DND-41 (cell line): ENCODE data around the gene EPDR1.
"Not testable (repeated sequence)": the region's sequence is repeated elsewhere in the genome, so short reads cannot be mapped to it uniquely, and the experiment has no call there.

Source experiments
- ATAC-seq: fragments of 200-7000 bp; cut with Tn5 transposase; 3 replicates; pipeline ENCODE4 v1.9.1; 2021; ENCODE audit warnings: low read depth; ENCODE audit not compliant: insufficient read depth
- DNase-seq: peaks from one replicate; pipeline ENCODE4 v3.0.0-alpha.2; 2020
- H2AFZ ChIP-seq: 2 replicates; pipeline ENCODE4 v1.6.0; 2012; ENCODE audit warnings: low read depth, low read length
- H3K27ac ChIP-seq: 2 replicates; pipeline ENCODE4 v1.5.1; 2012; ENCODE audit warnings: low read length, inconsistent platforms
- H3K27me3 ChIP-seq: fragments of 200-600 bp; sonication (generic); 2 replicates; pipeline ENCODE4 v1.6.0; 2012; ENCODE audit warnings: low read length, mild to moderate bottlenecking, inconsistent platforms; ENCODE audit not compliant: insufficient read depth, poor library complexity
- H3K36me3 ChIP-seq: 2 replicates; pipeline ENCODE4 v1.5.1; 2012; ENCODE audit warnings: low read length, inconsistent platforms; ENCODE audit not compliant: insufficient read depth
- H3K4me1 ChIP-seq: 2 replicates; pipeline ENCODE4 v1.5.1; 2012; ENCODE audit warnings: mild to moderate bottlenecking, low read length; ENCODE audit not compliant: insufficient read depth
- H3K4me2 ChIP-seq: 2 replicates; pipeline ENCODE4 v1.6.0; 2012; ENCODE audit warnings: mild to moderate bottlenecking, moderate library complexity, low read length, inconsistent platforms; ENCODE audit not compliant: insufficient read depth
- H3K4me3 ChIP-seq, 2 experiments: fragments of 200-600 bp in 1 of 2; shearing (Covaris generic) in 1 of 2; 2 replicates each; pipeline ENCODE4 v1.5.1; 2012 to 2016; ENCODE audit warnings: inconsistent platforms in 2 of 2, low read length in 2 of 2, mild to moderate bottlenecking in 2 of 2, low read depth in 1 of 2, moderate library complexity in 1 of 2
- H3K79me2 ChIP-seq: 2 replicates; pipeline ENCODE4 v1.6.0; 2012; ENCODE audit warnings: low read length, inconsistent platforms; ENCODE audit not compliant: insufficient read depth
- H3K9ac ChIP-seq: 2 replicates; pipeline ENCODE4 v1.6.0; 2012; ENCODE audit warnings: low read depth, mild to moderate bottlenecking, inconsistent platforms, low read length, moderate library complexity
- H3K9me3 ChIP-seq: 2 replicates; pipeline ENCODE4 v1.5.1; 2012; ENCODE audit warnings: low read length, moderate library complexity, mild to moderate bottlenecking, inconsistent platforms; ENCODE audit not compliant: insufficient read depth, severe bottlenecking
- H4K20me1 ChIP-seq: 2 replicates; pipeline ENCODE4 v1.6.0; 2012; ENCODE audit warnings: low read length; ENCODE audit not compliant: insufficient read depth
- EZH2 ChIP-seq: IDR thresholded peaks from 3 replicates; pipeline ENCODE4 v1.6.1; 2012; ENCODE audit warnings: borderline replicate concordance, low read depth, mild to moderate bottlenecking, moderate library complexity, low read length, inconsistent platforms; ENCODE audit not compliant: severe bottlenecking
- TF ChIP-seq, protein P1 (sequence below): IDR thresholded peaks from 2 replicates; pipeline ENCODE4 v1.5.1; 2012; ENCODE audit warnings: borderline replicate concordance, low read length, moderate library complexity, mild to moderate bottlenecking; ENCODE audit not compliant: poor library complexity, severe bottlenecking; ENCODE audit errors: extremely low read depth

The EPDR1 gene

DNA sequence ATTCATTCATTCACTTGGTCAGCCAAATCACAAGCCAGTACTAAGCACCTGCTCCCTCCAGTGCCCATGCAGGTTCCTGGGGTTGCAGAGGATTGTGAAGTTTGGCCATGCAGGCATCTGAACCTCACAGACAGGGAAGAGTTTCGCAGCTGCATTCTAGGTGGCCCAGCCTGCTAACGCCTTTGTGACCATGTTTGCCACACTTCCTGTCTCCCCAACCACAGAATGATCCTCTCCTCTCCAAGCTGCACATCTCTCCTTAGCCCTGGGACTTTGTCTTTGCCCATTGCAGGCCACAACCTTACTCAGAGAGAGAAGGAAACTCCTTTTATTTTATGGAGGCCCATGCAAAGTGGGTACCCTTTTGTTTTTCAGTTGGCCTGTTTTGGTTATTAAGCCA is 31.8 kb downstream of the EPDR1 start:
- H3K9me3 ChIP-seq, result no peaks in the 10 kb centered on the region
- H4K20me1 ChIP-seq, result peaks cover 8% of the 10 kb centered on the region
- no peak overlapping the region for H3K4me3 ChIP-seq
- H3K27me3 ChIP-seq, result no peaks in the 10 kb centered on the region
- ATAC-seq (peak; percentile 89), DNase-seq (peak; percentile 52)
- TF ChIP-seq EZH2, result no peak
- TF ChIP-seq, protein P1, sequence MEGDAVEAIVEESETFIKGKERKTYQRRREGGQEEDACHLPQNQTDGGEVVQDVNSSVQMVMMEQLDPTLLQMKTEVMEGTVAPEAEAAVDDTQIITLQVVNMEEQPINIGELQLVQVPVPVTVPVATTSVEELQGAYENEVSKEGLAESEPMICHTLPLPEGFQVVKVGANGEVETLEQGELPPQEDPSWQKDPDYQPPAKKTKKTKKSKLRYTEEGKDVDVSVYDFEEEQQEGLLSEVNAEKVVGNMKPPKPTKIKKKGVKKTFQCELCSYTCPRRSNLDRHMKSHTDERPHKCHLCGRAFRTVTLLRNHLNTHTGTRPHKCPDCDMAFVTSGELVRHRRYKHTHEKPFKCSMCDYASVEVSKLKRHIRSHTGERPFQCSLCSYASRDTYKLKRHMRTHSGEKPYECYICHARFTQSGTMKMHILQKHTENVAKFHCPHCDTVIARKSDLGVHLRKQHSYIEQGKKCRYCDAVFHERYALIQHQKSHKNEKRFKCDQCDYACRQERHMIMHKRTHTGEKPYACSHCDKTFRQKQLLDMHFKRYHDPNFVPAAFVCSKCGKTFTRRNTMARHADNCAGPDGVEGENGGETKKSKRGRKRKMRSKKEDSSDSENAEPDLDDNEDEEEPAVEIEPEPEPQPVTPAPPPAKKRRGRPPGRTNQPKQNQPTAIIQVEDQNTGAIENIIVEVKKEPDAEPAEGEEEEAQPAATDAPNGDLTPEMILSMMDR, result no peak
- H3K36me3 ChIP-seq, result peaks cover 21% of the 10 kb centered on the region
- H2AFZ ChIP-seq, result no peak overlapping the region
- H3K4me2 ChIP-seq, result no peak overlapping the region
- H3K79me2 ChIP-seq, result peaks cover 6% of the 10 kb centered on the region
- H3K27ac ChIP-seq, result peak overlapping the region; percentile 41; the same call in 1 of the 2 replicates
- no peak overlapping the region for H3K9ac ChIP-seq
- peaks cover 11% of the 10 kb centered on the region for H3K4me1 ChIP-seq

DNA sequence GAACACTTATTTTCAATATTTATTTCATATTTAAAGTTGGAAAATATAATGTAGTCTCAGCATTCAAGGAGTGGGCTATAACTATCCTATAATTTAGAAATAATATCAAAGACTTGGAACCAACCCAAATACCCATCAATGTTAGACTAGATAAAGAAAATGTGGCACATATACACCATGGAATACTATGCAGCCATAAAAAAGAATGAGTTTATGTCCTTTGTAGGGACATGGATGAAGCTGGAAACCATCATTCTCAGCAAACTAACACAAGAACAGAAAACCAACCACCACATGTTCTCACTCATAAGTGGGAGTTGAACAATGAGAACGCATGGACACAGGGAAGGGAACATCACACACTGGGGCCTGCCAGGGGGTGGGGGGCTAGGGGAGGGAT is 33.8 kb downstream of the EPDR1 start:
- ATAC-seq, H3K79me2 ChIP-seq, H3K4me2 ChIP-seq, H4K20me1 ChIP-seq, DNase-seq, H3K4me3 ChIP-seq, H3K9me3 ChIP-seq, H3K27me3 ChIP-seq, H3K9ac ChIP-seq, H3K27ac ChIP-seq, H2AFZ ChIP-seq: not testable (repeated sequence)
- peaks cover 11% of the 10 kb centered on the region for H3K4me1 ChIP-seq
- peaks cover 14% of the 10 kb centered on the region for H3K36me3 ChIP-seq

DNA sequence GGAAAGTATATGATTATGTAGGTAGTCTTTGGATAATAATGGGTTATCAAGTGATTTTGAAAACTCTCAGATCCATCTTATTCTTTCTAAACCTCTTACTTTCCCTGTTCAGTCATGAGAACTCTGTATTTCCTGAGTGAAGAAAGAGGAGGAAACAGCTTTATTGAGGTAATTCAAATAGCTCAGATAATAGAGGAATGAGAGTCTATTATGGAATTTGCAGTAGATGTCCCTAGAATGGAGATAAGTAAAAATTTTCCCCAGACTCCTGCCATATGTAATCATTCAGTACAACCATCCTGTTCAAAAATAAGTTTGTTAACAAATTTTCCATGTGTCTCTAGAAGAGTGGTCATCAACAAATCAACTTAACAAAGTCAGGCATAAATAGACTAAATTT is 36.4 kb downstream of the EPDR1 start:
- H3K79me2 ChIP-seq, result no peaks in the 10 kb centered on the region
- no peak for ATAC-seq
- peaks cover 10% of the 10 kb centered on the region for H3K4me1 ChIP-seq
- H3K27ac ChIP-seq, result no peak overlapping the region
- H4K20me1 ChIP-seq, result no peaks in the 10 kb centered on the region
- H3K9me3 ChIP-seq, result no peaks in the 10 kb centered on the region
- no peak overlapping the region for H2AFZ ChIP-seq
- no peak overlapping the region for H3K4me2 ChIP-seq
- H3K27me3 ChIP-seq, result no peaks in the 10 kb centered on the region
- no peak for TF ChIP-seq EZH2
- TF ChIP-seq, protein P1, result no peak
- H3K36me3 ChIP-seq, result peaks cover 3% of the 10 kb centered on the region; the same call in 1 of the 2 replicates
- no peak overlapping the region for H3K9ac ChIP-seq
- DNase-seq, result no peak
- no peak overlapping the region for H3K4me3 ChIP-seq

DNA sequence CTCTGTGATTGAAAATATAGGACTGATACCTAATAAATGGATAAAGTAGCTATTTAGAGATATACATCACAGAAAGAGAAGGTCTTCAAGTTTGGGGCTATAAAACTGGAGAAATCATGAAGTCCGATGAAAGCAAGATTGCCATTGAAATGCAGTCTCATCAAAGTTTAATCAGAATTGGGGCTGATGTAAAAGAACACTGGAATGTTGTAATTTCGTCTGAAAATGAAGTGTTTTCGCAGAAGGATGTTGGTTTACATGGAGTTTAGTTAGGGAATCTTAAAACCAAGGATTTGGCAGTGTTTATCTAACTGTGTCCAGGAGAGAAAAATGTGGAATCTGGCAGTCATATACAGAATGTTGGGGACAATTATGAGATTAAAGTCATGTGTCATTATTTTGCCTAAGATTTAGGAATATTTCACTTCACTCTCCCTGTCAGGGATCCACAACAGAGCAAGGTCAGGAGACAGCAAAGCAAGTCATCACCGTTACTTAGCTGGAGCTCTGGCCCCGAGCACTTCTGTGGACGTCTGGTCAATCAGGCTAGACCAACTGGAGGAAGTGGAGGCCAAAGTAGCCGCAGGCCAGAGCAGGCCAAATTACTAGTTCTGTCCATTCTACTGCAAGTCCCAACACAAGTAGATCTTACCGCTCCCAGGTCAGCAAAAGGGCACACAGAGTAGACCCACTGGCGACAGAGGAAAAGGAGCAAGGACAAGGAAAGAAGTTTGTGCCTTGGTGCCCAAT is 37.0 kb downstream of the EPDR1 start:
- Histone ChIP-seq H3K9me3 (no peaks in the 10 kb centered on the region), H2AFZ (no peak overlapping the region), H3K4me3 (no peak overlapping the region), H3K36me3 (peaks cover 3% of the 10 kb centered on the region; the same call in 1 of the 2 replicates), H3K79me2 (no peaks in the 10 kb centered on the region), H3K4me1 (peaks cover 4% of the 10 kb centered on the region), H4K20me1 (no peaks in the 10 kb centered on the region), H3K4me2 (no peak overlapping the region), H3K27me3 (no peaks in the 10 kb centered on the region), H3K9ac (no peak overlapping the region), H3K27ac (no peak overlapping the region)
- DNase-seq, result no peak
- TF ChIP-seq, protein P1, result no peak
- no peak for TF ChIP-seq EZH2
- ATAC-seq, result no peak
